ENCODE measurements around the gene ERICH4. TPM values are rescaled to one million over a fixed set of nuclear protein-coding genes. Genes with fewer than 3 reads are reported as not detected.

ERICH4 gene
- total RNA-seq, 4 donors from 2014 or later = not detected

GRCh38 chr19:41441321-41441945, 1.5 kb upstream of the ERICH4 start:
- H3K27me3 ChIP-seq = no peaks in the 10 kb centered on the region
- H3K36me3 ChIP-seq = no peaks in the 10 kb centered on the region

GRCh38 chr19:41443813-41444455, 978 bp downstream of the ERICH4 start:
- intact Hi-C loops (cut with DNase I; ENCODE audit: low total_unique reads) = no loop called here
- no peak for DNase-seq
- no peak overlapping the region for H3K4me3 ChIP-seq
- H3K27ac ChIP-seq = no peak overlapping the region
- H3K4me1 ChIP-seq = no peaks in the 10 kb centered on the region
- H3K9me3 ChIP-seq = no peaks in the 10 kb centered on the region
- TF ChIP-seq CTCF (IDR thresholded peaks at IDR 0.05) (no peak), POLR2A (IDR thresholded peaks at IDR 0.05) (no peak)
- H3K36me3 ChIP-seq = no peaks in the 10 kb centered on the region
- H3K27me3 ChIP-seq = no peaks in the 10 kb centered on the region

More at GRCh38 chr19:41441321-41441945, 1.5 kb upstream of the ERICH4 start:
- TF ChIP-seq CTCF (IDR thresholded peaks at IDR 0.05) (no peak), POLR2A (IDR thresholded peaks at IDR 0.05) (no peak)
- intact Hi-C loops (cut with DNase I; ENCODE audit: low total_unique reads) = no loop called here
- no peak for DNase-seq
- no peaks in the 10 kb centered on the region for H3K9me3 ChIP-seq
- H3K4me1 ChIP-seq = no peaks in the 10 kb centered on the region
- H3K4me3 ChIP-seq = no peak overlapping the region
- no peak overlapping the region for H3K27ac ChIP-seq

- no peak for DNase-seq
- TF ChIP-seq POLR2A (IDR thresholded peaks at IDR 0.05) = no peak
- TF ChIP-seq CTCF (IDR thresholded peaks at IDR 0.05) = no peak
- Histone ChIP-seq H3K9me3 (no peaks in the 10 kb centered on the region), H3K27me3 (no peaks in the 10 kb centered on the region), H3K4me1 (no peaks in the 10 kb centered on the region), H3K36me3 (no peaks in the 10 kb centered on the region), H3K27ac (no peak overlapping the region), H3K4me3 (no peak overlapping the region)
- intact Hi-C loops (cut with DNase I; ENCODE audit: low total_unique reads) = no loop called here
Measured at GRCh38 chr19:41445575-41445974, 2.6 kb downstream of the ERICH4 start.

- no peaks in the 10 kb centered on the region for H3K4me1 ChIP-seq
- H3K4me3 ChIP-seq = no peak overlapping the region
- DNase-seq = no peak
- H3K27me3 ChIP-seq = no peaks in the 10 kb centered on the region
- intact Hi-C loops (cut with DNase I; ENCODE audit: low total_unique reads) = no loop called here
- H3K36me3 ChIP-seq = no peaks in the 10 kb centered on the region
- TF ChIP-seq CTCF (IDR thresholded peaks at IDR 0.05) (no peak), POLR2A (IDR thresholded peaks at IDR 0.05) (no peak)
- no peaks in the 10 kb centered on the region for H3K9me3 ChIP-seq
- H3K27ac ChIP-seq = peak overlapping the region in 1 of 2 donors; percentile 28
Measured at GRCh38 chr19:41447732-41448332, 4.9 kb downstream of the ERICH4 start.
